Epidermal melanocyte (primary cell): ENCODE results near the gene P2RX1.
"Not testable (repeated sequence)": the region's sequence is repeated elsewhere in the genome, so short reads cannot be mapped to it uniquely, and the experiment has no call there.

Source experiments
- DNase-seq: peaks from one replicate; pipeline ENCODE4 v3.0.0; 2011; ENCODE audit warnings: low spot score; ENCODE audit not compliant: insufficient read length

Gene P2RX1

GRCh38 chr17:3952186-3952585, 35.9 kb upstream of the P2RX1 start:
- no peak for DNase-seq

- no peak for DNase-seq
Measured at GRCh38 chr17:3951420-3951819, 35.2 kb upstream of the P2RX1 start.

GRCh38 chr17:3951003-3951402, 34.7 kb upstream of the P2RX1 start:
- no peak for DNase-seq

- no peak for DNase-seq
Measured at GRCh38 chr17:3950584-3950983, 34.3 kb upstream of the P2RX1 start.

GRCh38 chr17:3949418-3949817, 33.2 kb upstream of the P2RX1 start:
- DNase-seq: no peak

GRCh38 chr17:3948551-3948950, 32.3 kb upstream of the P2RX1 start:
- DNase-seq: not testable (repeated sequence)

GRCh38 chr17:3947318-3947810, 31.1 kb upstream of the P2RX1 start:
- no peak for DNase-seq

- DNase-seq: no peak
Measured at GRCh38 chr17:3946711-3947235, 30.5 kb upstream of the P2RX1 start.

GRCh38 chr17:3944485-3945388, 28.5 kb upstream of the P2RX1 start:
- DNase-seq: peak; percentile 77

- no peak for DNase-seq
Measured at GRCh38 chr17:3943240-3943891, 27.1 kb upstream of the P2RX1 start.

- no peak for DNase-seq
Measured at GRCh38 chr17:3940965-3941698, 24.9 kb upstream of the P2RX1 start.

GRCh38 chr17:3937359-3937758, 21.1 kb upstream of the P2RX1 start:
- no peak for DNase-seq

GRCh38 chr17:3935825-3936355, 19.6 kb upstream of the P2RX1 start:
- DNase-seq: no peak

GRCh38 chr17:3935140-3935542, 18.9 kb upstream of the P2RX1 start:
- no peak for DNase-seq

- no peak for DNase-seq
Measured at GRCh38 chr17:3929764-3930163, 13.5 kb upstream of the P2RX1 start.

GRCh38 chr17:3929181-3929580, 12.9 kb upstream of the P2RX1 start:
- DNase-seq: no peak

- no peak for DNase-seq
Measured at GRCh38 chr17:3928406-3928805, 12.1 kb upstream of the P2RX1 start.

- no peak for DNase-seq
Measured at GRCh38 chr17:3927628-3928340, 11.5 kb upstream of the P2RX1 start.

GRCh38 chr17:3926860-3927627, 10.8 kb upstream of the P2RX1 start:
- DNase-seq: no peak
